MCF 10A (cell line): Measurements from ENCODE around the gene RTKN2. TPM values are rescaled to one million over a fixed set of nuclear protein-coding genes. Genes with fewer than 3 reads are reported as not detected.

ENCODE experiments used
- BruUV-seq: library from RNA; stranded (reverse); fragments of 400-500 nt; replicated peaks from 2 replicates; lab custom pipeline; 2021; lab: Mats Ljungman, UMichigan
- CTCF ChIA-PET: fragments of 300-600 bp; sonication (Branson Sonifier 250); formaldehyde crosslinking; extraction: SDS; loops from one replicate; lab custom pipeline; 2021; ENCODE audit warnings: antibody characterized with exemption, inconsistent platforms; lab: Yijun Ruan, JAX
- POLR2A ChIA-PET: fragments of 300-600, 350-650 bp; sonication (Branson Sonifier 250); formaldehyde crosslinking; extraction: SDS; loops from one replicate; lab custom pipeline; 2020; ENCODE audit warnings: antibody characterized with exemption, inconsistent platforms; lab: Yijun Ruan, JAX
- DNase-seq: peaks from one replicate; pipeline ENCODE4 v3.0.0-alpha.2; 2018; ENCODE audit not compliant: unreplicated experiment
- H3K27ac Mint-ChIP-seq: one replicate; pipeline ENCODE4 v1.8.0; 2022; ENCODE audit warnings: mild to moderate bottlenecking, low read depth, mixed read lengths; ENCODE audit not compliant: unreplicated experiment
- H3K27me3 Mint-ChIP-seq: one replicate; pipeline ENCODE4 v1.8.0; 2022; ENCODE audit warnings: mixed read lengths; ENCODE audit not compliant: insufficient read depth, unreplicated experiment
- H3K36me3 Mint-ChIP-seq: one replicate; pipeline ENCODE4 v1.8.0; 2022; ENCODE audit warnings: mild to moderate bottlenecking, moderate library complexity, mixed read lengths; ENCODE audit not compliant: insufficient read depth, unreplicated experiment
- H3K4me1 Mint-ChIP-seq: one replicate; pipeline ENCODE4 v1.8.0; 2022; ENCODE audit warnings: mixed read lengths; ENCODE audit not compliant: insufficient read depth, unreplicated experiment
- H3K4me3 Mint-ChIP-seq: one replicate; pipeline ENCODE4 v1.8.0; 2022; ENCODE audit warnings: mild to moderate bottlenecking, moderate library complexity, mixed read lengths; ENCODE audit not compliant: unreplicated experiment
- H3K9me3 Mint-ChIP-seq: one replicate; pipeline ENCODE4 v1.8.0; 2022; ENCODE audit warnings: mixed read lengths; ENCODE audit not compliant: unreplicated experiment
- CTCF ChIP-seq: fragments of 200-600 bp; IDR thresholded peaks from one replicate; pipeline ENCODE4 v1.8.0; 2022; ENCODE audit warnings: antibody characterized with exemption, mild to moderate bottlenecking; ENCODE audit not compliant: unreplicated experiment
- intact Hi-C: fragments of 100-400 bp; cut with micrococcal nuclease; formaldehyde crosslinking; loops from 2 replicates; pipeline ENCODE4 v1.14.1; 2022
- total RNA-seq: library from RNA; stranded (reverse); gene quantifications from 2 replicates; pipeline ENCODE4 v1.2.3, GENCODE V29; 2022

RTKN2 gene
- total RNA-seq, 1 experiment from 2014 or later: 2.6 TPM

DNA sequence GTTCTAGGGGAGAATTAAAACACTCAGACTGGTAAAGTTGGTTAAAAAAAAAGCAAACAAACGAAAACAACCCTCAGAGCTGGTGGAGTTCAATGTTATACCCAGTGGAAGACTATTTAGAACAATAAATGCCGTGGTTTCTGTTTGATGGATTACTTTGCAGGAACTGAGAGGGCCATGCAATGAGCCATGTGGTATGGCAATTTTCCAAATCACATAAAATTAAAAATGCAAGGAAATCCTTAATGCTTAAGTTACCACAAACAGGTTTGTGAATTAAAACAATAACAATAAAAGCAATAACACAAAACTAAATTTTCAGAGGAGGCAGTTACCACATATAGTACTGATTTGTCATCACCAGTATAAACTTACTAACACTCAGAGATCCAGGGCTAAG is 96.9 kb downstream of the RTKN2 start:
- H3K27ac Mint-ChIP-seq: no peak overlapping the region

DNA sequence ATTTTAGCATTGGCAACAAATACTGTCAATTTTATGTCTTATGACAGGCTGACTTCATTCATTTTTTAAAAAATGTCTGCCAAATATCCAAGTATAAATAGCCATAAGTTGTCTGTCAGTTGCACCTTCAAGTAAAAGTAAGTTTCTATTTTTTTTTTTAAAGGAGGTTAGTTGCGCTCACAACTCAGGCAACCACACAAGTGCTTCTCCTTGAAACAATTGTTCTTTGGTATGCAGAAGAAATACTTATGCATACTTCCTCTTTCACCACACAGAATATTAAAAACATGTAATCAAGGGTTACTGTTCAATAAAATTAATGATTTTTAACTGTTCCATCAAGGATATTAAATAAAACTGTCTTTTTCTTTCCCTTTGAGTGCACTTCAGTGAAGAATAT is 97.9 kb downstream of the RTKN2 start:
- Mint-ChIP-seq H3K27me3 (no peaks in the 10 kb centered on the region), H3K4me3 (no peak overlapping the region), H3K4me1 (no peaks in the 10 kb centered on the region), H3K36me3 (no peaks in the 10 kb centered on the region), H3K27ac (no peak overlapping the region), H3K9me3 (peaks cover 14% of the 10 kb centered on the region)
- no peak for TF ChIP-seq CTCF
- no TSS peak for BruUV-seq
- ChIA-PET CTCF (no interaction called here), POLR2A (no interaction called here)
- DNase-seq: no peak
- intact Hi-C loops: no loop called here

More for the DNA sequence above, 96.9 kb downstream of the RTKN2 start:
- Mint-ChIP-seq H3K9me3 (peaks cover 14% of the 10 kb centered on the region), H3K27me3 (no peaks in the 10 kb centered on the region), H3K36me3 (no peaks in the 10 kb centered on the region), H3K4me3 (no peak overlapping the region), H3K4me1 (no peaks in the 10 kb centered on the region)
- no peak for DNase-seq
- no TSS peak for BruUV-seq
- ChIA-PET POLR2A (no interaction called here), CTCF (no interaction called here)
- intact Hi-C loops: no loop called here
- TF ChIP-seq CTCF: no peak

GRCh38 chr10:62166331-62167131 is 102.1 kb downstream of the RTKN2 start:
- no peak for TF ChIP-seq CTCF
- CTCF ChIA-PET: no interaction called here
- Mint-ChIP-seq H3K4me1 (no peaks in the 10 kb centered on the region), H3K4me3 (no peak overlapping the region), H3K27me3 (no peaks in the 10 kb centered on the region), H3K27ac (no peak overlapping the region), H3K9me3 (no peaks in the 10 kb centered on the region), H3K36me3 (no peaks in the 10 kb centered on the region)
- intact Hi-C loops: no loop called here
- POLR2A ChIA-PET: no interaction called here
- no peak for DNase-seq
- BruUV-seq: no TSS peak

GRCh38 chr10:62165803-62166202 is 102.8 kb downstream of the RTKN2 start:
- CTCF ChIA-PET: interaction anchor here (0.6 kb wide), 1 partner anchor 11 kb away, joined by 3 read pairs; no protein-coding TSS in a partner anchor
- no peaks in the 10 kb centered on the region for H3K27me3 Mint-ChIP-seq
- intact Hi-C loops: no loop called here

More at GRCh38 chr10:62165803-62166202, 102.8 kb downstream of the RTKN2 start:
- TF ChIP-seq CTCF: no peak
- Mint-ChIP-seq H3K27ac (no peak overlapping the region), H3K4me1 (no peaks in the 10 kb centered on the region), H3K36me3 (no peaks in the 10 kb centered on the region), H3K9me3 (no peaks in the 10 kb centered on the region), H3K4me3 (no peak overlapping the region)
- BruUV-seq: no TSS peak
- DNase-seq: no peak
- POLR2A ChIA-PET: no interaction called here
